HUES6 (cell line): Measurements from ENCODE around the gene MUC5B.

Source experiments
- H3K27ac ChIP-seq: 2 replicates; pipeline ENCODE4 v1.7.0; 2013; ENCODE audit warnings: low read depth, mild to moderate bottlenecking, low read length, inconsistent platforms
- H3K27me3 ChIP-seq: 2 replicates; pipeline ENCODE4 v1.6.1; 2013; ENCODE audit warnings: low read length; ENCODE audit not compliant: control insufficient read depth, insufficient read depth
- H3K36me3 ChIP-seq: 2 replicates; pipeline ENCODE4 v1.6.1; 2013; ENCODE audit warnings: low read length; ENCODE audit not compliant: control insufficient read depth, insufficient read depth
- H3K4me1 ChIP-seq: 2 replicates; pipeline ENCODE4 v1.6.1; 2013; ENCODE audit warnings: low read length; ENCODE audit not compliant: control insufficient read depth, insufficient read depth
- H3K4me3 ChIP-seq: 2 replicates; pipeline ENCODE4 v1.5.1; 2013; ENCODE audit warnings: low read depth, low read length
- H3K9ac ChIP-seq: one replicate; pipeline ENCODE4 v1.6.1; 2013; ENCODE audit warnings: mild to moderate bottlenecking, low read length
- H3K9me3 ChIP-seq: 2 replicates; pipeline ENCODE4 v1.6.1; 2013; ENCODE audit warnings: low read depth, low read length; ENCODE audit not compliant: control insufficient read depth, insufficient read depth

Gene MUC5B

DNA sequence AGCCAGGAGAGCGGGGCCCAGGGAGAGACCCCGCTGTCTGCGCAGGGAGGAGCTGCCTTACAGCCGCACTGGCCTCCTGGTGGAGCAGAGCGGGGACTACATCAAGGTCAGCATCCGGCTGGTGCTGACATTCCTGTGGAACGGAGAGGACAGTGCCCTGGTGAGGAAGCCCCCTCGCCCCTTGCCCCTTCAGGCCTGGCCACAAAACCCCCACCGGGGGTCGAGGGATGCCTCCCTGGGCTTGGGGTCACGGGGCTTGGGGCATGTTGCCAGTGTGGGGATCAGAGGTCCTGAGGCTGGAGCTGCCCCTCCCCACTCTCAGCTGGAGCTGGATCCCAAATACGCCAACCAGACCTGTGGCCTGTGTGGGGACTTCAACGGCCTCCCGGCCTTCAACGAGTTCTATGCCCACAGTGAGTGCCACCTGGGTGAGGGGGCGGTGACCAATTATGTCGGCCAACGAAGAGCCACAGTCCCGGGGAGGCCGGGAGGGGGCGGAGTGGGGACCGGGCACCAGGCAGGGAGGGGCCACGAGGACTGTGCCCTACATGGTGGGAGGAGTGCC is 4.2 kb downstream of the MUC5B start:
- Histone ChIP-seq H3K9ac (no peak overlapping the region), H3K9me3 (no peaks in the 10 kb centered on the region), H3K27ac (no peak overlapping the region), H3K4me1 (peaks cover 12% of the 10 kb centered on the region), H3K36me3 (no peaks in the 10 kb centered on the region), H3K4me3 (no peak overlapping the region), H3K27me3 (no peaks in the 10 kb centered on the region)

DNA sequence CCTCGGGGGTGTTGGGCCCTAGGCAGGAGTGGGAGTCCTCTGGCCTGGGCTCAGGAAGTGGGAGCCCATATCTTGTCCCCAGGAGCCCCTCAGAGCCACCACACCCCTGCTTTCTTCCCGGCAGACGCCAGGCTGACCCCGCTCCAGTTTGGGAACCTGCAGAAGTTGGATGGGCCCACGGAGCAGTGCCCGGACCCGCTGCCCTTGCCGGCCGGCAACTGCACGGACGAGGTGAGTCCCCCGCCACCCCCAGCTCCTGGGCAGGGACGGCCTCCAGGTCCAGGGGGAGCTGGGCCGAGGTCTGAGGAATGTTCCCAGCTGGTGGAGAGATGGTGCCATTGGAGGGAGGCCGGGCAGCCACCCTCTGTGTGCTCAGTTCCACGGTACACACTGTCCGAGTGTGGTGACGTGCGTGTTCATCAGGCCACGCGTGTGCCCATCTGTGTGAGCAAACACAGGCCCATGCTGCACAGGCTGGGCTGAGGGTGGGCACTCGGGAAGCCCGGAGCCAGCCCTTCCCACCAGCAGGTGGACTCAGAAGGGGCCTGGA is 4.8 kb downstream of the MUC5B start:
- H3K9me3 ChIP-seq = no peaks in the 10 kb centered on the region
- no peaks in the 10 kb centered on the region for H3K36me3 ChIP-seq
- H3K4me1 ChIP-seq = peaks cover 12% of the 10 kb centered on the region
- H3K27me3 ChIP-seq = no peaks in the 10 kb centered on the region
- no peak overlapping the region for H3K9ac ChIP-seq
- H3K27ac ChIP-seq = no peak overlapping the region
- H3K4me3 ChIP-seq = no peak overlapping the region

- Histone ChIP-seq H3K9me3 (no peaks in the 10 kb centered on the region), H3K4me3 (no peak overlapping the region), H3K27me3 (no peaks in the 10 kb centered on the region), H3K9ac (no peak overlapping the region), H3K27ac (no peak overlapping the region), H3K4me1 (peaks cover 12% of the 10 kb centered on the region), H3K36me3 (no peaks in the 10 kb centered on the region)
Observed at GRCh38 chr11:1228101-1228821, 5.4 kb downstream of the MUC5B start.

DNA sequence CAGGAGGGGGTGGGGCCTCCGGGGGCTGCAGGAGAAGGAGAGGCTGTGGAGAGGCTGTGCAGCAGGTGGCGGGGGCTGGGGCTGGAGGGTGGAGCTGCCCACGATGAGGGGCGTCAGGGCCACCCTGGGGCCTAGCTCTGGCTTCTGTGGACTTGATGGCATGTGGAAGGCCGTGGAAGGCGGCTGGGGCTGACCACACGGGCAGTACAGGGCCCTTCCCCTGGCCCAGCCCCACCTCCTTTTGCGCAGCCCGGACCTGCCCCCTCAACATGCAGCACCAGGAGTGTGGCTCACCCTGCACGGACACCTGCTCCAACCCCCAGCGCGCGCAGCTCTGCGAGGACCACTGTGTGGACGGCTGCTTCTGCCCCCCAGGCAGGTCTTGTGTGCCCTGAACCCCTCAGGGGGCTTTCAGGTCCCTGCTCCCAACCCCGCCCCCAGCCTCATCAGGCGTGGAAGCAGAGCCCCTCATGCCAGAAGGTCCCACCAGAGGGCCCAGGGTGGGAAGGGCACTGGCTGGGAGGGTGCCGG is 6.1 kb downstream of the MUC5B start:
- H3K4me1 ChIP-seq = peaks cover 10% of the 10 kb centered on the region
- no peak overlapping the region for H3K9ac ChIP-seq

DNA sequence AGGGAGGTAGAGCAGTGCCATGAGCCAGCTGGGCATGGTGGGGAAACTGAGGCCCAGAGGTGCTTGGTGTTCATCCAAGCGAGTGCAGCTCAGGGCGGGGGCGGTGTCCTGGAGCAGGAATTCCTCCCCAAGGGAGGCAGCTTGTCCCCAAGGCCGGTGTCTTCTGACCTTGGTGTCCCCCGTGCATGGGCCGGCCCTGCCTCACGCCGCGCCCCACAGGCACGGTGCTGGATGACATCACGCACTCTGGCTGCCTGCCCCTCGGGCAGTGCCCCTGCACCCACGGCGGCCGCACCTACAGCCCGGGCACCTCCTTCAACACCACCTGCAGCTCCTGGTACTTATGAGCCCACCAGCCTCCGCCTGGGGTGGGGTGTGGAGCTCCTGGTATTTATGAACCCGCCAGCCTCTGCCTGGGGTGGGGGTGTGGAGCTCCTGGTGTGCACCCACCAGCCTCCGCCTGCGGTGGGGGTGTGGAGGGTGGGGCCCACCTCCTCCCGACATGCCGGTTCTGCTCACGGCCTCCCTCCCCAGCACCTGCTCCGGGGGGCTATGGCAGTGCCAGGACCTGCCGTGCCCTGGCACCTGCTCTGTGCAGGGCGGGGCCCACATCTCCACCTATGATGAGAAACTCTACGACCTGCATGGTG is 6.7 kb downstream of the MUC5B start:
- Histone ChIP-seq H3K9ac (no peak overlapping the region), H3K4me3 (no peak overlapping the region), H3K27me3 (no peaks in the 10 kb centered on the region), H3K27ac (no peak overlapping the region), H3K9me3 (no peaks in the 10 kb centered on the region), H3K36me3 (no peaks in the 10 kb centered on the region), H3K4me1 (peaks cover 6% of the 10 kb centered on the region; the same call in 1 of the 2 replicates)

More for the DNA sequence above, 6.1 kb downstream of the MUC5B start:
- Histone ChIP-seq H3K9me3 (no peaks in the 10 kb centered on the region), H3K27ac (no peak overlapping the region), H3K27me3 (no peaks in the 10 kb centered on the region), H3K36me3 (no peaks in the 10 kb centered on the region), H3K4me3 (no peak overlapping the region)

DNA sequence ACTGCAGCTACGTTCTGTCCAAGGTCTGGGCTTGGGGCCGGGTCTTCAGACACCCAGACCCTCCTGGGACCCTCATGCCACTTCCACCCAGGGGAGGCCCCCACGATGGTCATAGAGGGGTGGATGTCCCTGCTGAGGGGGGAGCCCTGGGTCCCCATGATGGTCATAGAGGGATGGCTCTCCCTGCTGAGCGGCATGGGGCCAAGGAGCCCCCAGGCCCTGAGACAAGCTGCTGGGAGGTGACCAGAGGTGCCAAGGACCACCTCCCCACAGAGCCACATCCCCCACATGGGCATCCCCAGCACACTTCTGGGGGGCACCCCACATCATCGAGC is 7.2 kb downstream of the MUC5B start:
- Histone ChIP-seq H3K36me3 (no peaks in the 10 kb centered on the region), H3K4me3 (no peak overlapping the region), H3K27ac (no peak overlapping the region), H3K9me3 (no peaks in the 10 kb centered on the region), H3K27me3 (no peaks in the 10 kb centered on the region), H3K9ac (no peak overlapping the region), H3K4me1 (peaks cover 1% of the 10 kb centered on the region; the same call in 1 of the 2 replicates)

DNA sequence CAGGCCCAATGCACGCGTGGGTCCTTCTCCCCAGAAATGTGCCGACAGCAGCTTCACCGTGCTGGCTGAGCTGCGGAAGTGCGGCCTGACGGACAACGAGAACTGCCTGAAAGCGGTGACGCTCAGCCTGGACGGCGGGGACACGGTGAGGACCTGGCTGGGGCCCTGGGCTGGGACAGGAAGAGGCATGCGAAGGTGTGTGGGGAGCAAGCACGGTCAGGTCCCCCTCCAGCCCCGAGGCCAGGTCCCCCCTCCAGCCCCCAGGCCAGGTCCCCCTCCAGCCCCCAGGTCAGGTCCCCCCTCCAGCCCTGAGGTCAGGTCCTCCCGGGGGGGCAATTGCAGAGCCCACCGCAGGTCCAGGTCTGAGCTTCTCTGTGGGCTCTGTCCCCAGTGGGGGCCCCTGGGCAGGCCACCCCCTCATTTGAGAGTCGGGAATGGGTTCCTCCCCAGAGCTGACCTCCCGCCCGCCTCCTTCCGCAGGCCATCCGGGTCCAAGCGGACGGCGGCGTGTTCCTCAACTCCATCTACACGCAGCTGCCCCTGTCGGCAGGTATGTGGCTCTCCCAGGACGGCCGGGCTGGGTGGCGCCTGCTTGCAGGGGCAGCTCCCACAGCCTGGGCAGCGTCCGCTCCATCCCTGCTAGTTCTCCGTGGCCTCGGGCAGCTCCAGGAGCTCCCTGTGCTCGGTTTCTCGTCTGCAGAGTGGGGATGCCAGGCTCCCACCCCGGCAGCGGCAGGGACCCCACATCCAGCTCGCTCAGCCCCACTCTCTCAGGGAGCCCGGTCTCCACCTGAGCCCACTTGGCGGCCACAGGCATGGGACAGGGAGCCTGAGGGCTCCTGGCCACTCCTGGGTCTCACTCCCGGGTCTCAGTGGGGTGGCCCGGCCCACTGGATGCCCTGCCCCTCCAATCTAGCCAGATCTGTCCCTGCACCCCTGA is 7.9 kb downstream of the MUC5B start:
- H3K9me3 ChIP-seq = no peaks in the 10 kb centered on the region
- no peak overlapping the region for H3K9ac ChIP-seq
- no peaks in the 10 kb centered on the region for H3K36me3 ChIP-seq
- no peaks in the 10 kb centered on the region for H3K27me3 ChIP-seq
- H3K4me1 ChIP-seq = no peaks in the 10 kb centered on the region
- H3K4me3 ChIP-seq = no peak overlapping the region
- no peak overlapping the region for H3K27ac ChIP-seq

GRCh38 chr11:1231396-1232020 is 8.6 kb downstream of the MUC5B start:
- Histone ChIP-seq H3K9ac (no peak overlapping the region), H3K27me3 (no peaks in the 10 kb centered on the region), H3K27ac (no peak overlapping the region), H3K4me3 (no peak overlapping the region), H3K36me3 (no peaks in the 10 kb centered on the region), H3K4me1 (no peaks in the 10 kb centered on the region), H3K9me3 (no peaks in the 10 kb centered on the region)

DNA sequence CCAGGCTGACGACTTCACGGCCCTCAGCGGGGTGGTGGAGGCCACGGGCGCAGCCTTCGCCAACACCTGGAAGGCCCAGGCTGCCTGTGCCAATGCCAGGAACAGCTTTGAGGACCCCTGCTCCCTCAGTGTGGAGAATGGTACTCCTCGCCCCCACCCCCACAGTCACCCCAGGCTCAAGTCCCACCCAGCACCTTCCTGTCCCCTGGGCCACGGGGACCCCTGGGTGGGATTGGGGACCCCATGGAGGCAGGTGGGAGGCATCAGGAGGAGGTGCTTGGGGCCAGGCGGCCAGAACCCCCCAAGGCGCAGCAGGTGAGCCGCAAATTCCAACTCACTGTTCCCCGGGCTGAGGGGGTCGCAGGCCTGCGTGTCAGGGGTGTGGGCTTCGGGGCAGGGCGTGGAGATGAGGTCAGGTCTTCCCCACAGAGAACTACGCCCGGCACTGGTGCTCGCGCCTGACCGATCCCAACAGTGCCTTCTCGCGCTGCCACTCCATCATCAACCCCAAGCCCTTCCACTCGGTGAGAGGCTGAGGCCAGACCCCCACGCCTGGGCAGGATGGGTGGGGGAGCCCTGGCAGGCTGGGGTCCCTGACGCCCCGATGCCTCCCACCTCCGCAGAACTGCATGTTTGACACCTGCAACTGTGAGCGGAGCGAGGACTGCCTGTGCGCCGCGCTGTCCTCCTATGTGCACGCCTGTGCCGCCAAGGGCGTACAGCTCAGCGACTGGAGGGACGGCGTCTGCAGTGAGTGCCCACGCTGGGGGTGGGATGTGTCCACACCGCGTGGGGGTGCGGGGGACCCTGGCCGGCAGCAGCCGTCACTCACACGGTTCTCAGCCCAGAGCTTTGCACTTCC is 9.4 kb downstream of the MUC5B start:
- Histone ChIP-seq H3K27me3 (no peaks in the 10 kb centered on the region), H3K9me3 (no peaks in the 10 kb centered on the region), H3K36me3 (no peaks in the 10 kb centered on the region), H3K27ac (no peak overlapping the region), H3K4me3 (no peak overlapping the region), H3K9ac (no peak overlapping the region), H3K4me1 (no peaks in the 10 kb centered on the region)
